ENCODE data around the gene PET117. TPM values are rescaled to one million over a fixed set of nuclear protein-coding genes. Genes with fewer than 3 reads are reported as not detected.
"Not testable (repeated sequence)": the region's sequence is repeated elsewhere in the genome, so short reads cannot be mapped to it uniquely, and the experiment has no call there.

The PET117 gene
- polyA plus RNA-seq, 1 donor (not counting 4 experiments of a cell fraction or from before 2014, with no cell fraction given), result 11.8 TPM

GRCh38 chr20:18174906-18175683, 37.4 kb downstream of the PET117 start:
- Histone ChIP-seq H3K9me3 (ENCODE audit: control insufficient read depth, low read depth, low read length) (no peaks in the 10 kb centered on the region), H3K79me2 (ENCODE audit: control insufficient read depth, insufficient read depth, low read length) (no peaks in the 10 kb centered on the region), H3K36me3 (ENCODE audit: control insufficient read depth in 2 of 2, extremely low read depth in 1 of 2, insufficient read depth in 2 of 2, low read length in 2 of 2) (peaks cover 0 to 3% of the 10 kb centered on the region in 2 experiments), H3K4me1 (ENCODE audit: control insufficient read depth, extremely low read depth, insufficient read depth, low read length) (no peaks in the 10 kb centered on the region), H3K4me2 (ENCODE audit: control insufficient read depth, extremely low read depth, insufficient read depth, low read depth, low read length) (no peak overlapping the region), H3K27ac (ENCODE audit: control insufficient read depth, insufficient read depth, low read length) (no peak overlapping the region), H2AFZ (ENCODE audit: control insufficient read depth, low read length) (no peak overlapping the region), H3K9me1 (ENCODE audit: control insufficient read depth, extremely low read depth, insufficient read depth, low read length) (no peaks in the 10 kb centered on the region), H3K9ac (ENCODE audit: control insufficient read depth, extremely low read depth, insufficient read depth, low read length) (no peak overlapping the region), H3K27me3 (ENCODE audit: control insufficient read depth, extremely low read depth, insufficient read depth, low read length) (no peaks in the 10 kb centered on the region), H4K20me1 (ENCODE audit: control insufficient read depth, extremely low read depth, insufficient read depth, low read length) (no peaks in the 10 kb centered on the region), H3K4me3 (ENCODE audit: control insufficient read depth in 2 of 3, extremely low read depth in 1 of 3, insufficient read depth in 2 of 3, low read depth in 1 of 3, low read length in 3 of 3) (no peak overlapping the region)
- FAIRE-seq (no peak), DNase-seq (ENCODE audit: low read depth, low spot score) (no peak)
- dilution Hi-C loops (cut with MboI; ENCODE audit: extremely low pct_ligation_motif_present, low sequenced_read_pairs), result no loop called here
- TF ChIP-seq EZH2 (IDR thresholded peaks at IDR 0.05; ENCODE audit: low read length) (no peak), CTCF (optimal IDR thresholded peaks at IDR 0.05 in 1 of 3, IDR thresholded peaks at IDR 0.05 in 1 of 3, conservative IDR thresholded peaks at IDR 0.05 in 1 of 3; ENCODE audit: extremely low read depth in 1 of 3, insufficient read depth in 2 of 3, low read length in 3 of 3) (no peak)

GRCh38 chr20:18176318-18176785, 38.7 kb downstream of the PET117 start:
- H3K36me3 ChIP-seq (ENCODE audit: control insufficient read depth in 2 of 2, extremely low read depth in 1 of 2, insufficient read depth in 2 of 2, low read length in 2 of 2), result peaks cover 0 to 3% of the 10 kb centered on the region in 2 experiments
- H3K79me2 ChIP-seq (ENCODE audit: control insufficient read depth, insufficient read depth, low read length), result no peaks in the 10 kb centered on the region
- TF ChIP-seq EZH2 (IDR thresholded peaks at IDR 0.05; ENCODE audit: low read length) (no peak), CTCF (optimal IDR thresholded peaks at IDR 0.05 in 1 of 3, IDR thresholded peaks at IDR 0.05 in 1 of 3, conservative IDR thresholded peaks at IDR 0.05 in 1 of 3; ENCODE audit: extremely low read depth in 1 of 3, insufficient read depth in 2 of 3, low read length in 3 of 3) (no peak)
- H4K20me1 ChIP-seq (ENCODE audit: control insufficient read depth, extremely low read depth, insufficient read depth, low read length), result no peaks in the 10 kb centered on the region
- no peaks in the 10 kb centered on the region for H3K4me1 ChIP-seq (ENCODE audit: control insufficient read depth, extremely low read depth, insufficient read depth, low read length)
- no peak overlapping the region for H3K4me3 ChIP-seq (ENCODE audit: control insufficient read depth in 2 of 3, extremely low read depth in 1 of 3, insufficient read depth in 2 of 3, low read depth in 1 of 3, low read length in 3 of 3)
- no peak for DNase-seq (ENCODE audit: low read depth, low spot score)
- H3K9me1 ChIP-seq (ENCODE audit: control insufficient read depth, extremely low read depth, insufficient read depth, low read length), result no peaks in the 10 kb centered on the region
- no peak overlapping the region for H3K4me2 ChIP-seq (ENCODE audit: control insufficient read depth, extremely low read depth, insufficient read depth, low read depth, low read length)
- no peak overlapping the region for H3K27ac ChIP-seq (ENCODE audit: control insufficient read depth, insufficient read depth, low read length)
- H3K9ac ChIP-seq (ENCODE audit: control insufficient read depth, extremely low read depth, insufficient read depth, low read length), result no peak overlapping the region
- no peak for FAIRE-seq
- dilution Hi-C loops (cut with MboI; ENCODE audit: extremely low pct_ligation_motif_present, low sequenced_read_pairs), result no loop called here
- H3K27me3 ChIP-seq (ENCODE audit: control insufficient read depth, extremely low read depth, insufficient read depth, low read length), result no peaks in the 10 kb centered on the region
- no peaks in the 10 kb centered on the region for H3K9me3 ChIP-seq (ENCODE audit: control insufficient read depth, low read depth, low read length)
- no peak overlapping the region for H2AFZ ChIP-seq (ENCODE audit: control insufficient read depth, low read length)

GRCh38 chr20:18180366-18180765, 42.7 kb downstream of the PET117 start:
- H3K4me1 ChIP-seq (ENCODE audit: control insufficient read depth, extremely low read depth, insufficient read depth, low read length); dilution Hi-C loops (cut with MboI; ENCODE audit: extremely low pct_ligation_motif_present, low sequenced_read_pairs); H3K27me3 ChIP-seq (ENCODE audit: control insufficient read depth, extremely low read depth, insufficient read depth, low read length); H3K27ac ChIP-seq (ENCODE audit: control insufficient read depth, insufficient read depth, low read length); DNase-seq (ENCODE audit: low read depth, low spot score); H3K9ac ChIP-seq (ENCODE audit: control insufficient read depth, extremely low read depth, insufficient read depth, low read length); H3K4me2 ChIP-seq (ENCODE audit: control insufficient read depth, extremely low read depth, insufficient read depth, low read depth, low read length); FAIRE-seq; H3K79me2 ChIP-seq (ENCODE audit: control insufficient read depth, insufficient read depth, low read length); H4K20me1 ChIP-seq (ENCODE audit: control insufficient read depth, extremely low read depth, insufficient read depth, low read length); H2AFZ ChIP-seq (ENCODE audit: control insufficient read depth, low read length); H3K4me3 ChIP-seq (ENCODE audit: control insufficient read depth in 2 of 3, extremely low read depth in 1 of 3, insufficient read depth in 2 of 3, low read depth in 1 of 3, low read length in 3 of 3); H3K9me3 ChIP-seq (ENCODE audit: control insufficient read depth, low read depth, low read length); H3K9me1 ChIP-seq (ENCODE audit: control insufficient read depth, extremely low read depth, insufficient read depth, low read length): not testable (repeated sequence)
- peaks cover 8 to 21% of the 10 kb centered on the region in 2 experiments for H3K36me3 ChIP-seq (ENCODE audit: control insufficient read depth in 2 of 2, extremely low read depth in 1 of 2, insufficient read depth in 2 of 2, low read length in 2 of 2)

Data from keratinocyte (primary cell).